Activated CD8-positive, alpha-beta memory T cell treated with anti-CD3 and anti-CD28 coated beads, Interleukin-2, amount 10 ng/mL, durations not matched to agents 7 days and 5 days (primary cell): ENCODE data around the gene LARP1B. TPM values are rescaled to one million over a fixed set of nuclear protein-coding genes. Genes with fewer than 3 reads are reported as not detected.
"Not testable (repeated sequence)": the region's sequence is repeated elsewhere in the genome, so short reads cannot be mapped to it uniquely, and the experiment has no call there.

Source experiments
- ATAC-seq: fragments of 150-1000 bp; cut with Tn5 transposase; one replicate; pipeline ENCODE4 v1.10.0; 2021; ENCODE audit warnings: moderate library complexity
- CTCF ChIA-PET: fragments of 350-600 bp; sonication (Branson Sonifier 250); formaldehyde crosslinking; loops from one replicate; lab custom pipeline; 2021; ENCODE audit warnings: antibody characterized with exemption; lab: Charles Lee
- DNase-seq: peaks from one replicate; pipeline ENCODE4 v3.0.0-alpha.2; 2020
- H3K27ac Mint-ChIP-seq: one replicate; pipeline ENCODE4 v1.8.0; 2021; ENCODE audit warnings: mild to moderate bottlenecking, mixed read lengths
- H3K27me3 Mint-ChIP-seq: one replicate; pipeline ENCODE4 v1.8.0; 2021; ENCODE audit warnings: mixed read lengths
- H3K36me3 Mint-ChIP-seq: one replicate; pipeline ENCODE4 v1.8.0; 2021; ENCODE audit warnings: mild to moderate bottlenecking, mixed read lengths
- H3K4me1 Mint-ChIP-seq: one replicate; pipeline ENCODE4 v1.8.0; 2021; ENCODE audit warnings: mixed read lengths
- H3K4me3 Mint-ChIP-seq: one replicate; pipeline ENCODE4 v1.8.0; 2021; ENCODE audit warnings: mild to moderate bottlenecking, moderate library complexity, mixed read lengths
- H3K9me3 Mint-ChIP-seq: one replicate; pipeline ENCODE4 v1.8.0; 2022; ENCODE audit warnings: low read depth, mixed read lengths
- total RNA-seq, 2 experiments: library from RNA; stranded (reverse); gene quantifications; one replicate each; pipeline ENCODE4 v1.2.3, GENCODE V29; 2021

Gene LARP1B
- total RNA-seq, 2 experiments from 2014 or later = 13.4 to 15.3 TPM

DNA sequence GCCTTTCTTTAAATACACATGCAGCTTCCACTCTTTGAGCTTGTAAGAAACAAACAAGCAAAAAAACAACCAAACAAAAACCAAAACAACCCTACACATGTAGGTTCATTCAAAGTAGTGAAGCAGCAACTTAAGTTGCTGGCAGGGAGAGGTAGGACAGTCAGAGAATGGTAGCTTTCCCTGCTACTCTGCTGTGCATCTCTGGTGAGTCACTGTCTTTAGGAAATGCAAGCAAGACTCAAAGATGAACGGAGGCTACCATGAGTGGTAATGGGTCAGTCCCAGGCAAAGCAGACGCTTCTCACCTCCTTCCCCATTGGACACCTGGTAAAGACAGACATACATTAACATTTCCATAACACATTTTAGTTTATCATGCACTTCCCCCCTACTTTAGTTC, 183.3 kb downstream of the LARP1B start:
- Mint-ChIP-seq H3K36me3 (peaks cover 2% of the 10 kb centered on the region), H3K4me1 (no peaks in the 10 kb centered on the region), H3K27me3 (peaks cover 3% of the 10 kb centered on the region), H3K27ac (no peak overlapping the region), H3K9me3 (peaks cover 7% of the 10 kb centered on the region), H3K4me3 (no peak overlapping the region)
- CTCF ChIA-PET = no interaction called here
- DNase-seq (no peak), ATAC-seq (no peak)

GRCh38 chr4:128245391-128245790, 184.3 kb downstream of the LARP1B start:
- H3K4me3 Mint-ChIP-seq, H3K27ac Mint-ChIP-seq, DNase-seq, H3K9me3 Mint-ChIP-seq, H3K27me3 Mint-ChIP-seq, H3K36me3 Mint-ChIP-seq, CTCF ChIA-PET, H3K4me1 Mint-ChIP-seq, ATAC-seq: not testable (repeated sequence)

DNA sequence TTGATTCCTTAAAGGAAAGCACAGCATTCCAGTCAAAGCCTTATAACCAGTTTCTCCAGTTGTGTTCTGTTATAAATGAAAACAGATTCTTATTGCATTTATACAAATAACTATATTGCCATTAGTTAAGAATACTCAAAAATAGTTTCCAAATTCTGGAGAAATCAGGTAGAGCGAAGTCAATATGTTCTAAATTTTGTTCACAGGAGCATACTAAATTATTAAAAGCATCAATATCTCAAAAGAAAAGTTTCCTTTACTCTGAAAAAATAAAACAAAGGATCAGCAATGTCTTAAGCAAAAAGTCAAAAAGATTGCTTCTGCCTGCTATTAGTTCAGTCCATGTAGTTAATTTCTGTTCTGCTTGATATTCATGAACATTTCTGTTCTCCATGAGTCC, 186.8 kb downstream of the LARP1B start:
- Mint-ChIP-seq H3K36me3 (peaks cover 4% of the 10 kb centered on the region), H3K4me3 (no peak overlapping the region), H3K9me3 (peaks cover 9% of the 10 kb centered on the region), H3K27me3 (peaks cover 8% of the 10 kb centered on the region), H3K4me1 (no peaks in the 10 kb centered on the region), H3K27ac (no peak overlapping the region)
- CTCF ChIA-PET = no interaction called here
- DNase-seq (no peak), ATAC-seq (no peak)

DNA sequence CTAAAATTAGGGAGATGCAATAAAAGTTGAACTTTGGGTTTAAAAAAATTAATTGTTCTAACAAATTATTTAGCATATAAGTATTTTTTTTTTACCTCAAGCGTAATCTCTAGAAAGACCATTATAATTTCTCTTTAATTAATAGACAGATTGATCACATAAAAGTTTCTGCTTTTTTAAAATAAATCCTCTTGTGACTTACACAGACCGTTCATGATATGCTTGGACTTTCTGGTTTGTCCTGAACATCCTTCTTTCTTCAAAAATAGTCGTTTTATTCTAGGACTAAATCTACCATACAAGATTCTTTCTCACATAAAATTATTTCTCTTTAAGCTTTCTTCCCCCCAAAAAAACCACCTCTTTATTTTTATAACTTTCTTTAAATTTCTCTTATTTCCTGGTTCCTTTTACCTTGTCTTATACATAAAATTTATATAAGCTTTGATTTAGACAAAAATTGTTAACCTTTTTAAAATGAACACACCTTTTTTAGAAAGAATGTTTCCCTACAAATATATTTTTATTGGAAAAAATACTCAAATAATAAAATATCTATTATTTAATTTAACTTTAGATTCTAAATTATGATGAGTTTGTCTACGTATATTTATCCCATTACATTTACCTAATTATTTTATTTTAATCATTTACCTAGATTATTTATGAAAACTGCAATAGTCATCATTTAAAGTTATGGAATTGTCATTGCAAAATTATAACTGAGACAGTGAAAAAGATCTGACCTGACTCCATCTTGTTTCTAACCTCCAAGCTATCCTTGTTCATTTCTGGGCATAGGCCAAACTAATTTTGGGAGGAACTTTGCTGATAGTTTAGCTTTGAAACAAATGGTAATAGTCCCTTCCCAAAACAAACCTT, 188.9 kb downstream of the LARP1B start:
- peaks cover 7% of the 10 kb centered on the region for H3K27me3 Mint-ChIP-seq
- no peak for ATAC-seq
- H3K4me3 Mint-ChIP-seq = no peak overlapping the region
- no peaks in the 10 kb centered on the region for H3K4me1 Mint-ChIP-seq
- H3K9me3 Mint-ChIP-seq = peaks cover 9% of the 10 kb centered on the region
- H3K27ac Mint-ChIP-seq = no peak overlapping the region
- no peak for DNase-seq
- peaks cover 4% of the 10 kb centered on the region for H3K36me3 Mint-ChIP-seq
- CTCF ChIA-PET = no interaction called here

- DNase-seq (no peak), ATAC-seq (no peak)
- Mint-ChIP-seq H3K27ac (no peak overlapping the region), H3K27me3 (peaks cover 16% of the 10 kb centered on the region), H3K36me3 (no peaks in the 10 kb centered on the region), H3K4me1 (no peaks in the 10 kb centered on the region), H3K9me3 (no peaks in the 10 kb centered on the region), H3K4me3 (no peak overlapping the region)
- CTCF ChIA-PET = no interaction called here
Observed at GRCh38 chr4:128255906-128256305, 194.8 kb downstream of the LARP1B start.

GRCh38 chr4:128256539-128256938, 195.4 kb downstream of the LARP1B start:
- Mint-ChIP-seq H3K27me3 (peaks cover 16% of the 10 kb centered on the region), H3K27ac (no peak overlapping the region), H3K4me3 (no peak overlapping the region), H3K36me3 (no peaks in the 10 kb centered on the region), H3K9me3 (no peaks in the 10 kb centered on the region), H3K4me1 (no peaks in the 10 kb centered on the region)
- ATAC-seq = no peak
- CTCF ChIA-PET = no interaction called here
- DNase-seq = no peak

DNA sequence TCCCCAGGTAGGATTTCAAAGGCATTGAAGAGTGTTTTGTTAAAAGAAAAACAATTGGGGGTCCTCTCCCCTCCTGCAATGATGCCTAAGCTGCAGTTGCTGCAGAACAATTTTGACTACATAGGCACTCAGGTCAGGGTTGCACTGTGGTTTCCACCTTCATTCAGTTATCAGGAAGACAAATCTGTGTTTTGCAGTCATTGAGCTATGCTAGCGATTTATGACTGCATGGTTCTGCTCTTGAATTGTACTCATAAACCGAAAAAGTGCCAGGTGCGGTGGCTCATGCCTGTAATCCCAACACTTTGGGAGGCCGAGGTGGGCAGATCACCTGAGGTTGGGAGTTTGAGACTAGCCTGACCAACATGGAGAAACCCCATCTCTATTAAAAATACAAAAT, 197.1 kb downstream of the LARP1B start:
- H3K36me3 Mint-ChIP-seq, H3K9me3 Mint-ChIP-seq, ATAC-seq, CTCF ChIA-PET, H3K4me3 Mint-ChIP-seq, H3K4me1 Mint-ChIP-seq, DNase-seq, H3K27ac Mint-ChIP-seq: not testable (repeated sequence)
- peaks cover 13% of the 10 kb centered on the region for H3K27me3 Mint-ChIP-seq

DNA sequence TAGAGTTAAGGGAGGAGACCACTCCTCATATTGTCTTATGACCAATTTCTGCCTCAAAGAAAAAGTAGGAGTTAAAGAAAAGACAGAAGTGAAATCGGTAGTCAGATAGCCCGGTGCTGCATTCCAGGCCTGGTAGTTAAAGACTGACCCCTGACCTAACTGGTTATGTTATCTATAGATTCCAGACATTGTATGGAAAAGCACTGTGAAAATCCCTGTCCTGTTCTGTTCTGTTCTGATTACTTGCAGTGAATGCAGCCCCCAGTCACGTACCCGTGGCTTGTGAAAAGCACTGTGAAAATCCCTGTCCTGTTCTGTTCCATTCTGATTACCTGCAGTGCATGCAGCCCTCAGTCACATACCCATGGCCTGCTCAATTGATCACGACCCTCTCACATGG, 198.8 kb downstream of the LARP1B start:
- ATAC-seq, H3K4me3 Mint-ChIP-seq, H3K9me3 Mint-ChIP-seq, CTCF ChIA-PET, H3K4me1 Mint-ChIP-seq, H3K36me3 Mint-ChIP-seq, DNase-seq, H3K27ac Mint-ChIP-seq: not testable (repeated sequence)
- peaks cover 12% of the 10 kb centered on the region for H3K27me3 Mint-ChIP-seq

Other genes with a start within 250 kb of the LARP1B start
- 10 to 100 TPM; 60.1 to 66.1 TPM for gene PLK4, start 180.4 kb upstream of the LARP1B start, total RNA-seq
- 10 to 100 TPM; 19.9 to 24.6 TPM for gene MFSD8, start 96.1 kb upstream of the LARP1B start, total RNA-seq
- gene ABHD18, start 95.9 kb upstream of the LARP1B start, total RNA-seq = 10 to 100 TPM; 21.0 to 23.7 TPM
- gene PGRMC2, start 226.5 kb downstream of the LARP1B start, total RNA-seq = 10 to 100 TPM; 35.3 to 35.9 TPM